Fibroblast of villous mesenchyme (primary cell): ENCODE measurements around the gene SNED1. TPM values are rescaled to one million over a fixed set of nuclear protein-coding genes. Genes with fewer than 3 reads are reported as not detected.

Experiments used
- DNase-seq: peaks from one replicate; pipeline ENCODE4 v3.0.0-alpha.2; 2010; ENCODE audit warnings: low read depth
- H3K4me3 ChIP-seq: 2 replicates; pipeline ENCODE4 v1.5.1; 2011; ENCODE audit warnings: low read depth, mild to moderate bottlenecking, low read length
- CTCF ChIP-seq: IDR thresholded peaks from 2 replicates; pipeline ENCODE4 v1.5.1; 2012; ENCODE audit warnings: low read depth, mild to moderate bottlenecking, low read length; ENCODE audit not compliant: insufficient read depth
- small RNA-seq: library from RNA; depleted of rRNA; stranded (forward); fragments of <200 nt; gene quantifications from one replicate; pipeline ENCODE3, GENCODE V24; 2012
- total RNA-seq: library from RNA; depleted of rRNA; stranded (reverse); fragments of >200 nt; gene quantifications from 2 replicates; pipeline ENCODE4 v1.2.3, GENCODE V29; 2012

The SNED1 gene
- total RNA-seq, 1 donor = 6.5 TPM

- TF ChIP-seq CTCF = no peak
- no peak for DNase-seq
- H3K4me3 ChIP-seq = no peak overlapping the region
These were observed 142.0 kb downstream of the SNED1 start for GRCh38 chr2:241140445-241140840.

GRCh38 chr2:241141214-241141770, 142.9 kb downstream of the SNED1 start:
- H3K4me3 ChIP-seq = no peak overlapping the region
- DNase-seq = no peak
- TF ChIP-seq CTCF = no peak

GRCh38 chr2:241142063-241142462, 143.6 kb downstream of the SNED1 start:
- DNase-seq = no peak
- no peak for TF ChIP-seq CTCF

GRCh38 chr2:241142593-241142992, 144.2 kb downstream of the SNED1 start:
- TF ChIP-seq CTCF = no peak
- no peak for DNase-seq
- H3K4me3 ChIP-seq = no peak overlapping the region

More at GRCh38 chr2:241142063-241142462, 143.6 kb downstream of the SNED1 start:
- H3K4me3 ChIP-seq = no peak overlapping the region

Small RNA genes within 50 kb of the gene (small RNA-seq; reads per million reads assigned to genes)
- not detected for gene AC005237.2

Other genes starting within 250 kb of the SNED1 start
- gene KIF1A, start 178.4 kb upstream of the SNED1 start, total RNA-seq = not detected in 2 replicates
- not detected in 2 replicates for gene AGXT, start 129.8 kb upstream of the SNED1 start, total RNA-seq
- not detected in 2 replicates for gene MAB21L4, start 102.5 kb upstream of the SNED1 start, total RNA-seq
- not detected in 2 replicates for gene CROCC2, start 92.3 kb upstream of the SNED1 start, total RNA-seq
- 18.0 and 27.2 TPM in 2 replicates for gene MTERF4, start 103.7 kb downstream of the SNED1 start, total RNA-seq
- 2.6 and 5.5 TPM in 2 replicates for gene PASK, start 150.9 kb downstream of the SNED1 start, total RNA-seq
- 64.1 and 78.2 TPM in 2 replicates for gene PPP1R7, start 151.8 kb downstream of the SNED1 start, total RNA-seq
- 0.43 and 0.64 TPM in 2 replicates for gene ANO7, start 190.1 kb downstream of the SNED1 start, total RNA-seq